T-helper 17 cell (primary cell): Measurements from ENCODE around the gene FGD2. TPM values are rescaled to one million over a fixed set of nuclear protein-coding genes. Genes with fewer than 3 reads are reported as not detected.

Experiments
- ATAC-seq: fragments of 150-1000 bp; cut with Tn5 transposase; 2 replicates; pipeline ENCODE4 v1.10.0; 2021; ENCODE audit warnings: mild to moderate bottlenecking, moderate library complexity
- DNase-seq, 3 donors: peaks; one replicate each; pipeline versions ENCODE4 v3.0.0 to v3.0.0-alpha.2; 2020 to 2021
- H3K9me3 ChIP-seq: one replicate; pipeline ENCODE4 v1.7.0; 2013; ENCODE audit warnings: low read length, mild to moderate bottlenecking; ENCODE audit not compliant: control insufficient read depth, poor library complexity, severe bottlenecking
- H3K27ac Mint-ChIP-seq: one replicate; pipeline ENCODE4 v1.8.0; 2022; ENCODE audit warnings: mild to moderate bottlenecking, moderate library complexity, mixed read lengths
- H3K27me3 Mint-ChIP-seq: one replicate; pipeline ENCODE4 v1.8.0; 2022; ENCODE audit warnings: mixed read lengths
- H3K36me3 Mint-ChIP-seq: one replicate; pipeline ENCODE4 v1.8.0; 2022; ENCODE audit warnings: low read depth, mixed read lengths
- H3K4me1 Mint-ChIP-seq: one replicate; pipeline ENCODE4 v1.8.0; 2022; ENCODE audit warnings: mild to moderate bottlenecking, mixed read lengths
- H3K4me3 Mint-ChIP-seq: one replicate; pipeline ENCODE4 v1.8.0; 2022; ENCODE audit warnings: mild to moderate bottlenecking, moderate library complexity, mixed read lengths
- total RNA-seq, 4 donors: library from RNA in 2 of 4; stranded (reverse) in 2 of 4; gene quantifications; one replicate each; pipeline ENCODE4 v1.2.3 and lab custom pipeline; 2022 to 2026

Gene FGD2
- total RNA-seq, 2 donors from 2014 or later = 1.7 to 12.6 TPM

GRCh38 chr6:37061157-37061804 lies 55.8 kb downstream of the FGD2 start:
- Mint-ChIP-seq H3K4me3 (no peak overlapping the region), H3K27ac (no peak overlapping the region), H3K4me1 (no peaks in the 10 kb centered on the region), H3K36me3 (no peaks in the 10 kb centered on the region), H3K27me3 (no peaks in the 10 kb centered on the region)
- DNase-seq = no peak
- H3K9me3 ChIP-seq = no peaks in the 10 kb centered on the region
- no peak for ATAC-seq

GRCh38 chr6:37062424-37062823 lies 57.0 kb downstream of the FGD2 start:
- H3K4me1 Mint-ChIP-seq = no peaks in the 10 kb centered on the region
- no peaks in the 10 kb centered on the region for H3K27me3 Mint-ChIP-seq
- H3K27ac Mint-ChIP-seq = no peak overlapping the region
- no peak for ATAC-seq
- no peaks in the 10 kb centered on the region for H3K9me3 ChIP-seq
- H3K36me3 Mint-ChIP-seq = no peaks in the 10 kb centered on the region
- DNase-seq = no peak
- no peak overlapping the region for H3K4me3 Mint-ChIP-seq

DNA sequence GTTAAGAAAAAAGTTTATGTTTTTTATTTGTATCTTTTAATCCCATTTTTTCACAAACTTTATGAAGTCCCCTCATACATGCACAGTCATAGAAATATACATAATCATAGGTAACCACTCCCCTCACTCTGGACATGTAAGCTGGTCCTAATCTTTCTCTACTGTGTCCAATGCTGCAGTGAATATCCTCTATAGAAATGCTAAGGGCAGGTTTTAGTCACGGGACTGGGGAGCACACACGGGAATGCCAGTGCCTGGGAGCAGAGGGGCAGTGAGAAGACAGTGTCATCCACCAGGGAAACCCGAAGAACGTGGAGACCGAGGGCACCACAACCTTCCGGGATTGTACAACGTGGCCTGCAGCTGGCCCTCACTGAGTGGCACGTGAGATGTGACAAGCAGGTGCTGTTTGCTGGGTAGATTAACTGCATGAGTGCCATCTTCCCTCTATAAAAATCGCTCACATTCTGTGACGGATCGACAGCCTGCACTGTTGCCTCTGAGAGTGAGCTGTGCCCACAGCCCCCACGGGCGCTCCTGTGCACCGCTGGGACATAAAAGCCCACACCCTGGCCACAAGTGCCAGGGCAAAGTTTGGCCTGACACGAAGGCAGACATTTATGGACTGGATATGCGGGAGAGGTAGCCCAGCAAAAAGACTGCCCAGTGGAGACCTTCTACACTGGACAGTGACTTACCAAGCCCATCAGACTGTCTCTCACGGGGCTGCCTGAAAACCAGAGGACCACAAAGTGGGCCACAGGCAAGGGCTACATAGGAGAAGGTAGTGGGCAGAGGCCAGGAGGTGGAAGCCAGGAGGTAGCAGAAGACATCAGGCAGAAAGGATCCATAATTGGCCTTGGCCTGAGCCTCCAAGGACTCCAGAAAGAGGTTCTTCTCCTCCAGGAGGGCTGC lies 63.2 kb downstream of the FGD2 start:
- Mint-ChIP-seq H3K4me1 (peaks cover 16% of the 10 kb centered on the region), H3K27ac (no peak overlapping the region), H3K4me3 (no peak overlapping the region), H3K27me3 (no peaks in the 10 kb centered on the region), H3K36me3 (no peaks in the 10 kb centered on the region)
- DNase-seq (no peak), ATAC-seq (no peak)
- H3K9me3 ChIP-seq = no peaks in the 10 kb centered on the region

GRCh38 chr6:37069639-37070038 lies 64.2 kb downstream of the FGD2 start:
- Mint-ChIP-seq H3K27me3 (no peaks in the 10 kb centered on the region), H3K4me1 (peaks cover 16% of the 10 kb centered on the region), H3K4me3 (no peak overlapping the region), H3K27ac (no peak overlapping the region), H3K36me3 (no peaks in the 10 kb centered on the region)
- no peaks in the 10 kb centered on the region for H3K9me3 ChIP-seq
- ATAC-seq (no peak), DNase-seq (no peak)

DNA sequence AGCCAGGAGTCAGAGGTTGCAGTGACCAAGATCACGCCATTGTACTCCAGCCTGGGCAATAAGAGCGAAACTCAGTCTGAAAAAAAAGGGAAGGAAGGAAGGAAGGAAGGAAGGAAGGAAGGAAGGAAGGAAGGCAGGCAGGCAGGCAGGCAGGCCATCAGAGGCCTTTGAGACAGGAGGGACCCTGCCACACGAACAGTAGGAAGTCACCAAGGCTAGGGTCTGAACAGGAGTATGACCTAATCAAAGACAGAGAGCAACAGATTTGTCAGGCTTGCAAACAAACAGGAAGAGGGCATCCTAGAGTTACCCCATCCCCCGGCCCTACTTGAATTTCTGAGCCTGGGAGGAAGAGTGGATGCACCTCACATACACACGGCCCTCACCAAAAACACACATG lies 67.1 kb downstream of the FGD2 start:
- no peaks in the 10 kb centered on the region for H3K27me3 Mint-ChIP-seq
- peaks cover 16% of the 10 kb centered on the region for H3K4me1 Mint-ChIP-seq
- H3K36me3 Mint-ChIP-seq = peaks cover 2% of the 10 kb centered on the region
- H3K27ac Mint-ChIP-seq = peak overlapping the region; percentile 88
- peak; percentile 30 for ATAC-seq
- DNase-seq = no peak
- H3K4me3 Mint-ChIP-seq = peak overlapping the region; percentile 36
- no peaks in the 10 kb centered on the region for H3K9me3 ChIP-seq

- no peak for ATAC-seq
- H3K27me3 Mint-ChIP-seq = no peaks in the 10 kb centered on the region
These were observed 68.8 kb downstream of the FGD2 start for GRCh38 chr6:37074053-37074827.

GRCh38 chr6:37077191-37077904 lies 71.9 kb downstream of the FGD2 start:
- H3K27me3 Mint-ChIP-seq = no peaks in the 10 kb centered on the region
- DNase-seq (no peak), ATAC-seq (no peak)
- no peak overlapping the region for H3K27ac Mint-ChIP-seq
- H3K4me3 Mint-ChIP-seq = no peak overlapping the region
- H3K4me1 Mint-ChIP-seq = peaks cover 3% of the 10 kb centered on the region
- no peaks in the 10 kb centered on the region for H3K9me3 ChIP-seq
- peaks cover 3% of the 10 kb centered on the region for H3K36me3 Mint-ChIP-seq

More at GRCh38 chr6:37074053-37074827, 68.8 kb downstream of the FGD2 start:
- no peak for DNase-seq
- no peak overlapping the region for H3K4me3 Mint-ChIP-seq
- H3K27ac Mint-ChIP-seq = peak overlapping the region; percentile 79
- H3K9me3 ChIP-seq = no peaks in the 10 kb centered on the region
- peaks cover 2% of the 10 kb centered on the region for H3K36me3 Mint-ChIP-seq
- H3K4me1 Mint-ChIP-seq = peaks cover 13% of the 10 kb centered on the region

- Mint-ChIP-seq H3K27ac (no peak overlapping the region), H3K4me1 (peaks cover 2% of the 10 kb centered on the region), H3K27me3 (no peaks in the 10 kb centered on the region), H3K36me3 (peaks cover 3% of the 10 kb centered on the region), H3K4me3 (no peak overlapping the region)
- no peaks in the 10 kb centered on the region for H3K9me3 ChIP-seq
- DNase-seq (no peak), ATAC-seq (no peak)
These were observed 72.4 kb downstream of the FGD2 start for GRCh38 chr6:37077905-37078296.

Other genes with a start within 250 kb of the FGD2 start
- gene CPNE5, start 166.2 kb upstream of the FGD2 start, total RNA-seq = 10 to 100 TPM in 1 of 2 donors, 1 to 10 TPM in 1; 5.5 to 16.0 TPM
- 1 to 10 TPM; 3.8 to 4.5 TPM for gene PPIL1, start 130.9 kb upstream of the FGD2 start, total RNA-seq
- gene C6orf89, start 119.7 kb upstream of the FGD2 start, total RNA-seq = 10 to 100 TPM; 30.9 to 36.4 TPM
- gene PI16, start 50.9 kb upstream of the FGD2 start, total RNA-seq = 10 to 100 TPM; 14.5 to 28.5 TPM
- gene MTCH1, start 19.5 kb upstream of the FGD2 start, total RNA-seq = 100 to 1,000 TPM; 194 to 202 TPM
- gene PIM1, start 164.5 kb downstream of the FGD2 start, total RNA-seq = 100 to 1,000 TPM; 210 to 310 TPM